Fibroblast of skin of left quadriceps (primary cell): Measurements from ENCODE around the gene GPC1.

ENCODE experiments used
- DNase-seq, 2 experiments: peaks; one replicate each; pipeline ENCODE4 v3.0.0-alpha.2; 2013; ENCODE audit warnings: low read depth in 2 of 2

GPC1 gene

GRCh38 chr2:240412975-240413812 lies 22.3 kb upstream of the GPC1 start:
- no peak for DNase-seq

GRCh38 chr2:240413813-240414429 lies 21.5 kb upstream of the GPC1 start:
- DNase-seq = no peak

GRCh38 chr2:240416821-240417220 lies 18.6 kb upstream of the GPC1 start:
- no peak for DNase-seq

GRCh38 chr2:240418311-240418710 lies 17.2 kb upstream of the GPC1 start:
- no peak for DNase-seq

- no peak for DNase-seq
These were observed 16.2 kb upstream of the GPC1 start for GRCh38 chr2:240419271-240419670.

- DNase-seq = no peak
These were observed 15.7 kb upstream of the GPC1 start for GRCh38 chr2:240419723-240420122.

GRCh38 chr2:240420206-240421104 lies 15.0 kb upstream of the GPC1 start:
- no peak for DNase-seq

- DNase-seq = no peak
These were observed 14.1 kb upstream of the GPC1 start for GRCh38 chr2:240421381-240421780.

- no peak for DNase-seq
These were observed 12.7 kb upstream of the GPC1 start for GRCh38 chr2:240422658-240423329.

- no peak for DNase-seq
These were observed 11.7 kb upstream of the GPC1 start for GRCh38 chr2:240423788-240424191.

- no peak for DNase-seq
These were observed 10.9 kb upstream of the GPC1 start for GRCh38 chr2:240424341-240425235.

- no peak for DNase-seq
These were observed 10.2 kb upstream of the GPC1 start for GRCh38 chr2:240425236-240425615.

- DNase-seq = no peak
These were observed 9.8 kb upstream of the GPC1 start for GRCh38 chr2:240425697-240426096.

- no peak for DNase-seq
These were observed 8.4 kb upstream of the GPC1 start for GRCh38 chr2:240426845-240427721.

GRCh38 chr2:240427729-240428128 lies 7.7 kb upstream of the GPC1 start:
- no peak for DNase-seq

GRCh38 chr2:240428245-240428644 lies 7.2 kb upstream of the GPC1 start:
- no peak for DNase-seq

GRCh38 chr2:240429341-240429871 lies 6.1 kb upstream of the GPC1 start:
- no peak for DNase-seq

GRCh38 chr2:240429872-240430491 lies 5.5 kb upstream of the GPC1 start:
- no peak for DNase-seq

- DNase-seq = no peak
These were observed 4.9 kb upstream of the GPC1 start for GRCh38 chr2:240430595-240430994.
